B cell (primary cell): ENCODE measurements around the gene IL1RL2. TPM values are rescaled to one million over a fixed set of nuclear protein-coding genes. Genes with fewer than 3 reads are reported as not detected.

ENCODE experiments used
- ATAC-seq: fragments of 200-7000 bp; cut with Tn5 transposase; one replicate; pipeline ENCODE4 v1.10.0; 2021; ENCODE audit warnings: low read depth, mild to moderate bottlenecking, moderate number of reproducible peaks, moderate library complexity
- CTCF ChIA-PET: fragments of 350-600 bp; sonication (Branson Sonifier 250); formaldehyde crosslinking; loops from one replicate; lab custom pipeline; 2021; ENCODE audit warnings: antibody characterized with exemption, inconsistent platforms; lab: Charles Lee
- POLR2A ChIA-PET: fragments of 350-600 bp; sonication (Branson Sonifier 250); formaldehyde crosslinking; loops from one replicate; lab custom pipeline; 2021; ENCODE audit warnings: antibody characterized with exemption; lab: Charles Lee
- DNase-seq: peaks from one replicate; pipeline ENCODE4 v3.0.0; 2013
- H2AFZ ChIP-seq: 2 replicates; pipeline ENCODE4 v1.6.1; 2012; ENCODE audit warnings: mild to moderate bottlenecking, low read depth, low read length; ENCODE audit not compliant: insufficient read depth, poor library complexity, severe bottlenecking
- H3K27ac ChIP-seq, 2 donors: 1 replicate in 1 of 2; 2 replicates in 1 of 2; pipeline ENCODE4 v1.5.1; 2012 to 2013; ENCODE audit warnings: low read length in 2 of 2, mild to moderate bottlenecking in 2 of 2, moderate library complexity in 1 of 2
- H3K27me3 ChIP-seq, 4 experiments: fragments of 200-600 bp in 1 of 4; sonication (generic) in 1 of 4; replicated peaks in 1 of 4; 1 replicate in 2 of 4; 2 replicates in 2 of 4; pipeline versions ENCODE4 v1.6.1 to v1.7.0; 2013 to 2016; ENCODE audit warnings: low read length in 3 of 4, mild to moderate bottlenecking in 2 of 4, mixed read lengths in 1 of 4, moderate library complexity in 1 of 4; ENCODE audit not compliant: insufficient read depth in 4 of 4, control insufficient read depth in 3 of 4; ENCODE audit errors: control extremely low read depth in 1 of 4
- H3K36me3 ChIP-seq, 2 experiments: replicated peaks in 1 of 2; 1 replicate in 1 of 2; 2 replicates in 1 of 2; pipeline versions ENCODE4 v1.6.1 to v1.7.1; 2013; ENCODE audit warnings: low read length in 1 of 2; ENCODE audit not compliant: insufficient read depth in 2 of 2, control insufficient read depth in 1 of 2; ENCODE audit errors: control extremely low read depth in 1 of 2, extremely low read depth in 1 of 2
- H3K4me1 ChIP-seq, 2 donors: fragments of 200-600 bp in 1 of 2; sonication (generic) in 1 of 2; 1 replicate in 1 of 2; 2 replicates in 1 of 2; pipeline versions ENCODE4 v1.5.1 to v1.6.1; 2013 to 2017; ENCODE audit warnings: low read length in 2 of 2; ENCODE audit not compliant: control insufficient read depth in 2 of 2, insufficient read depth in 2 of 2
- H3K4me2 ChIP-seq: replicated peaks from 2 replicates; pipeline ENCODE3; 2012; ENCODE audit warnings: mild to moderate bottlenecking, low read depth, low read length; ENCODE audit not compliant: poor library complexity, severe bottlenecking
- H3K4me3 ChIP-seq, 5 experiments: fragments of 200-600 bp in 1 of 5; sonication (generic) in 1 of 5; 1 replicate in 3 of 5; 2 replicates in 2 of 5; pipeline versions ENCODE4 v1.5.1 to v1.7.0; 2011 to 2016; ENCODE audit warnings: low read length in 4 of 5, mild to moderate bottlenecking in 4 of 5, low read depth in 2 of 5, control low read depth in 1 of 5, moderate library complexity in 1 of 5; ENCODE audit not compliant: insufficient read depth in 1 of 5; ENCODE audit errors: control extremely low read depth in 1 of 5, extremely low read depth in 1 of 5
- H3K79me2 ChIP-seq: fragments of 200-600 bp; sonication (generic); one replicate; pipeline ENCODE4 v1.6.0; 2016; ENCODE audit warnings: low read length; ENCODE audit not compliant: control insufficient read depth, insufficient read depth
- H3K9ac ChIP-seq: fragments of 200-600 bp; sonication (generic); 2 replicates; pipeline ENCODE4 v1.6.1; 2017; ENCODE audit warnings: mild to moderate bottlenecking, low read length, moderate library complexity
- H3K9me3 ChIP-seq, 3 donors: one replicate each; pipeline versions ENCODE4 v1.6.1 to v1.7.1; 2013; ENCODE audit warnings: low read length in 2 of 3; ENCODE audit not compliant: control insufficient read depth in 2 of 3, insufficient read depth in 1 of 3; ENCODE audit errors: control extremely low read depth in 1 of 3
- H4K20me1 ChIP-seq: 2 replicates; pipeline ENCODE4 v1.6.0; 2012; ENCODE audit warnings: mild to moderate bottlenecking, low read length; ENCODE audit not compliant: insufficient read depth, control insufficient read depth, poor library complexity, severe bottlenecking
- H3K27ac Mint-ChIP-seq: one replicate; pipeline ENCODE4 v1.8.0; 2021; ENCODE audit warnings: mixed read lengths
- H3K27me3 Mint-ChIP-seq: one replicate; pipeline ENCODE4 v1.8.0; 2021; ENCODE audit warnings: mixed read lengths
- H3K4me1 Mint-ChIP-seq: one replicate; pipeline ENCODE4 v1.8.0; 2021; ENCODE audit warnings: mixed read lengths
- H3K4me3 Mint-ChIP-seq: one replicate; pipeline ENCODE4 v1.8.0; 2021; ENCODE audit warnings: mixed read lengths
- H3K9me3 Mint-ChIP-seq: one replicate; pipeline ENCODE4 v1.8.0; 2022; ENCODE audit warnings: mixed read lengths; ENCODE audit not compliant: insufficient read depth
- CTCF ChIP-seq: fragments of 200-600 bp; IDR thresholded peaks from one replicate; pipeline ENCODE4 v1.8.0; 2022; ENCODE audit warnings: antibody characterized with exemption, mild to moderate bottlenecking
- EZH2 ChIP-seq: IDR thresholded peaks from 2 replicates; pipeline ENCODE4 v1.6.1; 2012; ENCODE audit warnings: borderline replicate concordance, low read depth, mild to moderate bottlenecking, moderate library complexity, low read length; ENCODE audit not compliant: insufficient read depth, poor library complexity, severe bottlenecking
- WGBS: methylation state at CpG from one replicate; pipeline ENCODE4 v1.1.5; 2013; ENCODE audit warnings: missing lambda C conversion rate; ENCODE audit not compliant: insufficient coverage; 5-methylcytosine and 5-hydroxymethylcytosine counted together
- intact Hi-C: fragments of 100-400 bp; cut with micrococcal nuclease; formaldehyde crosslinking; loops from one replicate; pipeline ENCODE4 v1.10.0; 2022
- polyA plus RNA-seq: library from polyadenylated mRNA; depleted of rRNA; stranded (reverse); fragments of >200 nt; gene quantifications from 2 replicates; pipeline ENCODE4 v1.2.3, GENCODE V29; 2012
- total RNA-seq, 2 donors: library from RNA; stranded (reverse); fragments of 120-200 nt in 1 of 2; gene quantifications; 1 replicate in 1 of 2; 2 replicates in 1 of 2; pipeline versions ENCODE4 v1.2.3 to v1.2.4, GENCODE V29; 2013 to 2022

Gene IL1RL2
- total and polyA plus RNA-seq, 2 donors (not counting 1 experiment from before 2014, with no cell fraction given), result not detected

GRCh38 chr2:102240640-102241370, 54.0 kb downstream of the IL1RL2 start:
- CTCF ChIA-PET, result interaction anchor here (0.6 to 8.3 kb wide), 65 partner anchors 8 to 1232 kb away, joined by 3 to 113 read pairs (median 4); no protein-coding TSS in a partner anchor
- peak overlapping the region; percentile 34 for H3K4me2 ChIP-seq
- 11% methylated on average over 16 of the region's 22 CpGs for WGBS

More at GRCh38 chr2:102240640-102241370, 54.0 kb downstream of the IL1RL2 start:
- no peaks in the 10 kb centered on the region for H3K9me3 Mint-ChIP-seq
- intact Hi-C loops, result loop anchor here (1.0 to 2.0 kb wide), 2 partner anchors 822 to 898 kb away; no protein-coding TSS in a partner anchor
- H4K20me1 ChIP-seq, result no peaks in the 10 kb centered on the region
- no peaks in the 10 kb centered on the region for H3K9me3 ChIP-seq
- TF ChIP-seq CTCF (peak; percentile 98), EZH2 (no peak)
- POLR2A ChIA-PET, result interaction anchor here (0.7 kb wide), 1 partner anchor 381 kb away, joined by 11 read pairs; no protein-coding TSS in a partner anchor
- peaks cover 24% of the 10 kb centered on the region for H3K4me1 Mint-ChIP-seq
- no peaks in the 10 kb centered on the region for H3K36me3 ChIP-seq
- peak overlapping the region; percentile 40 for H3K4me3 Mint-ChIP-seq
- H3K27me3 ChIP-seq, result peaks cover 0 to 3% (median 3%) of the 10 kb centered on the region in 4 experiments
- H3K27ac ChIP-seq, result no peak overlapping the region
- H3K27ac Mint-ChIP-seq, result peak overlapping the region; percentile 4
- peak overlapping the region; percentile 38 for H2AFZ ChIP-seq
- peak; percentile 89 for ATAC-seq
- H3K27me3 Mint-ChIP-seq, result peaks cover 17% of the 10 kb centered on the region
- peak; percentile 88 for DNase-seq
- no peaks in the 10 kb centered on the region for H3K79me2 ChIP-seq
- peaks cover 7 to 16% of the 10 kb centered on the region in 2 donors for H3K4me1 ChIP-seq
- no peak overlapping the region for H3K9ac ChIP-seq
- peak overlapping the region in 1 of 5 experiments; percentile 11 for H3K4me3 ChIP-seq
